Left lung (tissue), 10 donors: ENCODE results near the gene KAT14. TPM values are rescaled to one million over a fixed set of nuclear protein-coding genes. Genes with fewer than 3 reads are reported as not detected.
"Not testable (repeated sequence)": the region's sequence is repeated elsewhere in the genome, so short reads cannot be mapped to it uniquely, and the experiment has no call there.

ENCODE experiments used
- ATAC-seq: fragments of 200-7000 bp; cut with Tn5 transposase; one replicate; pipeline ENCODE4 v1.9.1; 2020; ENCODE audit warnings: moderate library complexity
- DNase-seq, 4 donors: peaks; one replicate each; pipeline ENCODE4 v3.0.0-alpha.2; 2013 to 2020
- H3K27ac ChIP-seq, 2 donors: fragments of 200-600 bp; sonication (generic) in 1 of 2; one replicate each; pipeline versions ENCODE4 v1.5.0 to v1.8.0; 2020 to 2021
- H3K27me3 ChIP-seq, 2 donors: fragments of 200-600 bp; sonication (generic) in 1 of 2; one replicate each; pipeline versions ENCODE4 v1.5.0 to v1.8.0; 2020 to 2021
- H3K36me3 ChIP-seq, 2 donors: fragments of 200-600 bp; sonication (generic) in 1 of 2; one replicate each; pipeline versions ENCODE4 v1.5.0 to v1.8.0; 2020 to 2021
- H3K4me1 ChIP-seq, 2 donors: fragments of 200-600 bp; one replicate each; pipeline ENCODE4 v1.8.0; 2021
- H3K4me3 ChIP-seq, 2 donors: fragments of 200-600 bp; sonication (generic) in 1 of 2; one replicate each; pipeline versions ENCODE4 v1.5.0 to v1.8.0; 2020 to 2021; ENCODE audit warnings: mild to moderate bottlenecking in 1 of 2
- H3K9me3 ChIP-seq, 2 donors: fragments of 200-600 bp; sonication (generic) in 1 of 2; one replicate each; pipeline versions ENCODE4 v1.5.0 to v1.8.0; 2020 to 2021
- intact Hi-C, 2 donors: fragments of 100-400 bp; cut with DNase I; formaldehyde crosslinking; loops; one replicate each; pipeline versions ENCODE4 v1.11.2 to v1.14.2; 2022
- polyA plus RNA-seq, 6 donors: library from polyadenylated mRNA; unstranded; fragments of 120-200 nt; gene quantifications; one replicate each; pipeline ENCODE4 v1.2.1, GENCODE V29; 2013; ENCODE audit not compliant: insufficient read length in 6 of 6
- total RNA-seq, 2 donors: library from RNA; stranded (reverse); fragmentation: NEBNext Ultra II Directional; extraction: Animal tissue kit (Norgen Biotek cat#: 25700); gene quantifications; one replicate each; pipeline ENCODE4 v1.2.1, GENCODE V29; 2021
- TF ChIP-seq, protein P1 (sequence below), 2 donors: fragments of 200-600 bp; sonication (generic) in 1 of 2; IDR thresholded peaks; one replicate each; pipeline versions ENCODE4 v1.5.0 to v1.8.0; 2021; ENCODE audit warnings: antibody characterized with exemption in 2 of 2
- donor health status: DM: no; HTN: yes; CAD: no.
- donor health status: DM: no; HTN: no; CAD: no.

Gene KAT14
- total and polyA plus RNA-seq, 8 donors = 8.0 to 24.7 (median 20.9) TPM

DNA sequence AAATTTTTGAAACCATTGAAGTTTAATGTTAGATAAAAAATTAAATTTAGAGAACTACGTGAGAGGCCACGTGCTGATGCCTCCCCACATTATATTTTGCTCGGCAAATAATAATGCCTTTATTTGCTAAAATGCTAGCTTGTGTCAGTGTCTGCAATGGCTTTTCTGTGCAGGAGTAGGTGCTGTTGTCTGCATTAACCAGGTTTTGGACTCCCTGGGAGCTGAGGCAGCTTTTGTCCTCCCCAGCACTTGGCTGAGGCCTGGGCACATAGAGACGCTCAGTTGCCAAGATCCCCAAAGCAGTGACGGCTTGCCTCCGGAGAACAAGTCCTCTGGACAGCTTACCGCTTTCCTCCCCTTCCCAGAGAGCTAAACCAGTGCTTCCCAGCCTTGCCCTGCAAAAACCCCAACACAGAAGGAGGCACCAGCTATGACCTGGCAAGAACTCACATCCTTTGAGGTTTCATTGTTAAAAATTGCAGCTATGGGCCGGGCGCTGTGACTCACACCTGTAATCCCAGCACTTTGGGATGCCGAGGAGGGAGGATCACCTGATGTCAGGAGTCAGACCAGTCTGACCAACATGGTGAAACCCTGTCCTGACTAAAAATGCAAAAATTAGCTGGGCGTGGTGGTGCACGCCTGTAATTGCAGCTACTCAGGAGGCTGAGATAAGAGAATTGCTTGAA, 59.9 kb downstream of the KAT14 start:
- intact Hi-C loops = no loop called here
- ATAC-seq = no peak
- Histone ChIP-seq H3K4me3 (no peak overlapping the region), H3K36me3 (no peaks in the 10 kb centered on the region), H3K4me1 (no peaks in the 10 kb centered on the region), H3K27ac (no peak overlapping the region), H3K9me3 (no peaks in the 10 kb centered on the region), H3K27me3 (no peaks in the 10 kb centered on the region)
- DNase-seq = no peak
- TF ChIP-seq, protein P1, sequence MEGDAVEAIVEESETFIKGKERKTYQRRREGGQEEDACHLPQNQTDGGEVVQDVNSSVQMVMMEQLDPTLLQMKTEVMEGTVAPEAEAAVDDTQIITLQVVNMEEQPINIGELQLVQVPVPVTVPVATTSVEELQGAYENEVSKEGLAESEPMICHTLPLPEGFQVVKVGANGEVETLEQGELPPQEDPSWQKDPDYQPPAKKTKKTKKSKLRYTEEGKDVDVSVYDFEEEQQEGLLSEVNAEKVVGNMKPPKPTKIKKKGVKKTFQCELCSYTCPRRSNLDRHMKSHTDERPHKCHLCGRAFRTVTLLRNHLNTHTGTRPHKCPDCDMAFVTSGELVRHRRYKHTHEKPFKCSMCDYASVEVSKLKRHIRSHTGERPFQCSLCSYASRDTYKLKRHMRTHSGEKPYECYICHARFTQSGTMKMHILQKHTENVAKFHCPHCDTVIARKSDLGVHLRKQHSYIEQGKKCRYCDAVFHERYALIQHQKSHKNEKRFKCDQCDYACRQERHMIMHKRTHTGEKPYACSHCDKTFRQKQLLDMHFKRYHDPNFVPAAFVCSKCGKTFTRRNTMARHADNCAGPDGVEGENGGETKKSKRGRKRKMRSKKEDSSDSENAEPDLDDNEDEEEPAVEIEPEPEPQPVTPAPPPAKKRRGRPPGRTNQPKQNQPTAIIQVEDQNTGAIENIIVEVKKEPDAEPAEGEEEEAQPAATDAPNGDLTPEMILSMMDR (IDR thresholded peaks at IDR 0.05) = no peak

DNA sequence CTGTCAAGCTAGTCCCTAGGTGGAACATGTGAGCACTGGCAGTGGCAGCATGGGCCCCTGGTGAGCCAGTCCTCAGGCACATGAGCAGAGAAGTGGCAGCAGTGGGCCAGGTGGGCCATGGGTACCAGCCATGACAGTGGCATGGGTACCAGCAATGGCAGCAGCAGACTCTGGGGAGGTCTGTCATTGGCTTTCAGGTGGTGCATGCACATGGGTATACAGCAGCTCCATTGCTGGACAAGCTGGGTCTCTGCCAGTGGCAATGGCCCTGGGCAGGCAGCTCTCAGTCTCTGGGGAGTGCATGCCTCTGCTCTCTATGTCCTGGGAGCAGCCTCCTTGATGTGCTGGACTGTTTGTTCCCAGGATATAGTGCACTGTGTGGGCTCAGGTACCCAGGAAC, 65.3 kb downstream of the KAT14 start:
- intact Hi-C loops = no loop called here
- TF ChIP-seq, protein P1 (IDR thresholded peaks at IDR 0.05) = no peak
- no peaks in the 10 kb centered on the region for H3K9me3 ChIP-seq
- no peak overlapping the region for H3K4me3 ChIP-seq
- H3K4me1 ChIP-seq = no peaks in the 10 kb centered on the region
- DNase-seq (no peak), ATAC-seq (no peak)
- H3K27ac ChIP-seq = no peak overlapping the region
- H3K27me3 ChIP-seq = no peaks in the 10 kb centered on the region
- H3K36me3 ChIP-seq = no peaks in the 10 kb centered on the region

DNA sequence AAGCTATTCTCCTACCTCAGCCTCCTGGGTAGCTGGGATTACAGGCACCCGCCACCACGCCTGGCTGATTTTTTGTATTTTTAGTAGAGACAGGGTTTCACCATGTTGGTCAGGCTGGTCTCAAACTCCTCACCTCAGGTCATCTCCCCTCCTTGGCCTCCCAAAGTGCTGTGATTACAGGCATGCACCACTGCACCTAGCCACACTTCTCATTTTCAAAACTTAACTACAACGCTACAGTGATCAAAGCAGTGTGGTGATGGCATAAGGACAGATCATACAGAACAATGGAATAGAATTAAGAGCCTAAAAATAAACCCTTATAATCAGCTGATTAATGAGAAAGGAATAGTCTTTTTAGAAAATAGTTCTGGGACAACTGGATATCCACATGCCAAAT, 66.0 kb downstream of the KAT14 start:
- H3K4me1 ChIP-seq, H3K27me3 ChIP-seq, intact Hi-C loops, DNase-seq, ATAC-seq, H3K36me3 ChIP-seq, H3K4me3 ChIP-seq, H3K27ac ChIP-seq, H3K9me3 ChIP-seq: not testable (repeated sequence)

DNA sequence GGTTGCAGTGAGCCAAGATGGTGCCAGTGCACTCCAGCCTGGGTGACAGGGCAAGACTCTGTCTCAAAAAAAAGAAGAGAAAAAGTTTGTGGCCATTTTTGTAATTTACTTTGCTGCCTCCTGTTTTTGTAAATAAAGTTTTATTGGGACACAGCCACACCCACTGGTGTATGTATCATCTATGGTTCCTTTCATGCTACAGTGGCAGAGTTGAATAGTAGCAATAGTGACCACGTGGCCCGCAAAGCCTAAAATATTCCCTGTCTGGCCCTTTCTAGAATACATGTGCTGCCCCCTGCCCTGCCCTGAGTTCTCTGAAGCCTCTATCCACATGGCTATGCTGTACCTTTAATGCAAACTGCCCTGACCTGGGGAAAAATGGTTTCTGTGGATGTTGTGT, 75.3 kb downstream of the KAT14 start:
- Histone ChIP-seq H3K4me3 (no peak overlapping the region), H3K27me3 (no peaks in the 10 kb centered on the region), H3K4me1 (no peaks in the 10 kb centered on the region), H3K36me3 (no peaks in the 10 kb centered on the region), H3K9me3 (no peaks in the 10 kb centered on the region), H3K27ac (no peak overlapping the region)
- TF ChIP-seq, protein P1 (IDR thresholded peaks at IDR 0.05) = no peak
- DNase-seq = no peak
- ATAC-seq = no peak
- intact Hi-C loops = no loop called here

DNA sequence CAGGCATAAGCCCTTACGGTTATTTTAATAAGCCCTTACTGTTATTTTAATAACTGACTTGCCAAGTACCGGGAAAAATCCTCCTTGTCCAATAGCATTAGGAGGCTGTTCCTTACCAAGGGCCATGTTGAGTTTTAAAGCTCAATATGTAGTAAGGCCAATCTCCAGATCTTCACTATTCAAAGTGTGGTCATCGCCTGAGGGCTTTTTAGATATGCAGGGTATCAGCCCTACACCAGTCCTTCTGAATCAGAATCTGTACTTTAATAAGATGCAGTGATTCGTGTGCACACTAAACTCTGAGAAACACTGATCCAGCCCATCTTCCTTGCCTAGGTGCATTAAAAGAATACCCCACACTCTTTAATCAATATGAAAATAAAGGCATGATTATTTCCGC, 77.9 kb downstream of the KAT14 start:
- no peaks in the 10 kb centered on the region for H3K27me3 ChIP-seq
- no peaks in the 10 kb centered on the region for H3K36me3 ChIP-seq
- H3K4me3 ChIP-seq = no peak overlapping the region
- TF ChIP-seq, protein P1 (IDR thresholded peaks at IDR 0.05) = no peak
- H3K9me3 ChIP-seq = no peaks in the 10 kb centered on the region
- no peak overlapping the region for H3K27ac ChIP-seq
- no peaks in the 10 kb centered on the region for H3K4me1 ChIP-seq
- ATAC-seq (no peak), DNase-seq (no peak)
- intact Hi-C loops = no loop called here

DNA sequence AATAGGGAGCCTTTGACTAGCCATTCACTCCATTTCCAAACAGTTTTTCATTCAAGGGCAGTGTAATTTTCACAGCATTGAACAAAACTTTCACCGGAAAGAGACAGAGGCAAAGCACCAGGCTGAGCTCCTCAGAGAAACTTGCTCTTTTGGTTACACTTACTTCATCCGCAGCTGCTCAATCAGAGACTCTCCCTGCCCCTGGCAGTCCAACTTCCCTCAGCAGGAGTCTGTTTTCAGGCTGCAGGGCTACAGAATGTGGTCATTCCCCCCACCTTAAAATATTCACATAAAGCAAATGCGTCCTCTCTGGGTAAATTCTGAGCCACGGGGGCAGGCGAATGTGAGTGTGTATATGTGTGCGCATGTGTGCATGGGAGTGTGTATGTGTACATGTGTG, 80.6 kb downstream of the KAT14 start:
- ATAC-seq (no peak), DNase-seq (no peak)
- Histone ChIP-seq H3K27ac (no peak overlapping the region), H3K9me3 (no peaks in the 10 kb centered on the region), H3K36me3 (no peaks in the 10 kb centered on the region), H3K4me3 (no peak overlapping the region), H3K4me1 (no peaks in the 10 kb centered on the region), H3K27me3 (no peaks in the 10 kb centered on the region)
- intact Hi-C loops = no loop called here
- TF ChIP-seq, protein P1 (IDR thresholded peaks at IDR 0.05) = no peak
